NCI-H82 (cell line): ENCODE measurements around the gene COMMD10.

Experiments
- DNase-seq: peaks from one replicate; lab custom pipeline; 2025; lab: John Stamatoyannopoulos, UW

COMMD10 gene

DNA sequence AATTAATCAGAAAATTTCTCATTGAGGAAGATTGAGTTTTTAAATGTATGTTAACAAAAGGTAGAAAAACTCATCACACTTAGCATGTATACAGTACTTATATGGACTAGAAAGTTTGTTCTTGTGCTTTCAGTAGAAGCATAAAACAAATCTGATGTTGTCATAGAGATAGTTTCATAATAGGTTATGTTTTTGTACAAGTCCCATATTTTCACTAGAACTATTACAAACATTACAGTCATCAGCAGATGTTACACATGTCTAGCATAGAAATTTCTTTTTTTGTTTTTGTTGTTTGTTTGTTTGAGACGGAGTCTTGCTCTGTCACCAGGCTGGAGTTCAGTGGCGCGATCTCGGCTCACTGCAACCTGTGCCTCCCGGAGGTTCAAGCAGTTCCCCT lies 131.4 kb downstream of the COMMD10 start:
- no peak for DNase-seq

DNA sequence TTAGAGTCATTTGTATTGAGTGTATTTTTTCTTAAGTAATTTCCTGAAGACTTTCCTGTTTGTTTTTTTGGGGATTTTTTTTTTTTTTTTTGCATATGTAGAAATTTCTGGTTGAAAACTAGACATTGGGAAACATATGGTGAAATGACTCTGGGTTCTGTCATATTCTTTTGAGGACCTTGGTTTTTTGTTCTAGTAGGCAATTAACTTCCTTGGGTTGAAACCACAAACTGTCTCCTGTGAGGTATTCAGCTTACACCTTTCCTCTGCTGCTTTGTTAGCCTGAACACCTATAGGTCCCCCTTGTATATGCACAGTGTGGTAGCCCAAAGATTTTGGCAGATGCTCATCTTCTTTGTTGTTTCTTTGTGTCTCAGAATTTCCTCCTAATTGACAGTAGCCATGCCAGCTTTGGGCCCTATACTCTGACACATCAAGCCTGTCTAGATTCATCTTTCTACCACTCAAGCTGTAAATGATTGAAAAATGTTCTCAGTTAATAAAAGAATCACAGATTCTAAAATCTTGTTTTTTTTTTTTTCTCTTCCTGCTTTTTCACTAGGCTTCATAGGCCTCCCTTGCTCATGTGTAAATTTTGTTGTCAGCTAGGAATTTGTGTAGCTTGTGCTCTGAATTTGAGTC lies 140.6 kb downstream of the COMMD10 start:
- DNase-seq, result no peak

DNA sequence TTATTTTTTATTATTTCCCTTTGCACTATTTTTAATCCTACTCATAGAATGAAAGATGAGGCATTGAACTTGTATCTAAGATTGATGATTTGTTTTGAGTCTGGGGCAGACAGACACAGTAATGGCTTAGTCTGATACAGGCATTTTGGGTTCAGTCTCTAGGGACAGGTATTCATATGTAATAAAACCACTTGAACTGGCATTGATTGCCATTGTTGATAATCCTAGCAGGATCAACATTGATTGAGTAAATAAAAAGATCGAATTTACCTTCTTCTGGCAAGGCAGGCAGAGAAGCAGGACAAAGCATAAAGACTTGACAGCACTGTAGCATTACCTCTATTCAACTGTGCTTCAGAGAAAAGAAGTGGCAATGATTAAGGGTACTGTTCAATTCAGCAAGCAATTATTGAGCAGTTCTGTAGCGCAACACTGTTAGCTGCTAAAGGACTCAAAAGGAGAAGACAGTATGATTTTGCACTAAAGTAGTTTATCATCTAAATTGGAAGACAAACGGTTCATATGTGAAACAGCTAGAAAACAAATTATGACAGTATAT lies 144.4 kb downstream of the COMMD10 start:
- peak; percentile 0 for DNase-seq

DNA sequence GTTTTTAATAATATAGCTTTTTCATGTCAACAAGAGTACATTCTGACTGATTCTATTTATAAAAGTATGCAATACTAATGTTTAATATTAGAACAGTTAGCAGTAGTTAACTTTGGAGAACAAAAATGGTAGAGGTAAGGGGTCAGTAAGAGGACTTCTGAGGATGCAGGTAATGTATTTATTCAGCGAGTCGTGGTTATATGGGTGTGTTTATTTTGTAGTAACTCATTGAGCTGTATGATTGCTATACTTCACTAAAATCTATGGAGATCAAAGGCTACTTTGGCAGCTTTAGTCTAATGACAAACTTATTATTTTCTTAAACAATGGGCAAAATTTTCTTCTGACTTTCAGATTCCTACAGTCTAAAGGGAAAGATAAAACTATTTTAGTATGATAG lies 146.5 kb downstream of the COMMD10 start:
- no peak for DNase-seq

DNA sequence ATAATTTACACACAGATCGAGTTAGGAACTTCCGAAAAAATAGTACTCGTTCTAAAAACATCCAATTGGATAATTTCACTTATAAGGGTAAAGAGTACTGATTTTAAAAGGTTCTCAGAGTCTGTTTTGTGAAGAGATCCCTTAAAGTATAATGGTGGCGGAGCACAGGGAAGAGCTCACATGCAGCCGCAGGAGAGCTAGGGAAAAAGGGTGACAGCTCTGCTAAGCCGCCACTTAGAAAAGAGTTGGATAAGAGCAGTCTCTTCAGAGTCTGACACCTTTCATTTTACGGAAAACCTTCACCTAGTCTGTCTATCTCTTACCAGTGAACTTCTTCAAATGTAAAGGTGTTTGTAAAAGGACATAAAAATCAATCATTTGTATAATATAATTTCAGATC lies 149.9 kb downstream of the COMMD10 start:
- no peak for DNase-seq

DNA sequence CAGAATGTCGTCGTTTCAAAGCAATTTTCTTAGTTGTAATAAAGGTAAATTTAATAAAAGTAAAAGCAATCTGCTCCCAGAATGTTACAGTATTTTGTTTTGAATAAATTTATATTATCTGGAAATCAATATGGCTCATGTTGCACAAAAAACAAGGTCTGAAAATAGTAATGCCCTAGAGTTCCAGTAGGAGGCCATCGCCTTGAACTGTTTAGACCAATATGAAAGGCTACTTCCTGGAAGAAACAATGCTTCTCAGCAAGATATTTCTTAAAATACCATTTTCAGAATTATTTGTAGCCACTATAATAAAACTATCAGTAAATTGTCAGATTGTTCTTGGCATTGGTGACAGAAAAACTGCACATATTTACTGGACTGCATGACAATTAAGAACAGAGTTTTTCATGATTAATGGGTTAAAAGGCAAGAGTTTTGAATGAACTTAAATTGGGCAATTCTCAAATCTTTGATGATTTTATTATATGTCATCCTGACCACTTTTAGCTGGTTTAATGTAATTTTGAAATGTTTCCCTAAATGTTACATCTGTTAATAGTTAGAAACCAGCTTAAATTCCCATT lies 153.2 kb downstream of the COMMD10 start:
- peak; percentile 13 for DNase-seq

DNA sequence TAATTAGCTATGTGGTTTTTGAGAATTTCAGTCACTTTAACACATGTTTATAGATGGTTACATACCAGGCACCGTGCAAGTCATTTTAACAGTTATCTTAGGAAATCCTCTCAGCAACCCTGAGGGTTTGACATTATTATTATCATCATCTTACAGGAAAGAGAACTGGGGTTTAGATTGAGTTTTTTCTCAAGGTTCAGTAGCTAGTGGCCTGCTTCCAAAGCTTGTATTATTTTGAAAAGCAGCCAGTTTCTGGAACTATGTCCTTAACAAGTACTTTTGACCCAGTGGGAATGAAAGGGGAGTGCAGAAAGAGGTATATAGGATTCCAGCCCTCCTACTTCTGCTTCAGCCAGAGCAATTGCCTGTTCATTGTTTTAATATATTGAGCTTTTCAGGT lies 157.5 kb downstream of the COMMD10 start:
- DNase-seq, result no peak

DNA sequence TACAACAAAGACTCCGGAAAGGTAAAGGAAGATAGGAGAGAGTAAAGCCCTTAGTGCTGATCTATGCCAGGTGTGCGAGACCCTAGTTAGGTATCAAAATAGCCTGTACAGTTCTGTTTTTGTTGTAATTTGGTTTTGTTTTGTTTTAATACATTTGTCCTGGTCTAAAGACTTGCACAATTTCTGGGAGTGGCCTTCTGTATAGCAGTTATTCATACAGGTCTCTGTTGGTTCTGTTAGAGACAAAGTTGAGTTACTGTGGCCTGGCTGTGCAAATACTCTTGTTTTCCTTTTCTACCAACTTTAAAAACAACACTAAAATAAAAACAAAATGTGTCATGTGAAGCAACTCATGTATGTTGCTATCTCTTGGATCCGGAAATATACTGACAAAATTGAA lies 163.6 kb downstream of the COMMD10 start:
- DNase-seq, result no peak

DNA sequence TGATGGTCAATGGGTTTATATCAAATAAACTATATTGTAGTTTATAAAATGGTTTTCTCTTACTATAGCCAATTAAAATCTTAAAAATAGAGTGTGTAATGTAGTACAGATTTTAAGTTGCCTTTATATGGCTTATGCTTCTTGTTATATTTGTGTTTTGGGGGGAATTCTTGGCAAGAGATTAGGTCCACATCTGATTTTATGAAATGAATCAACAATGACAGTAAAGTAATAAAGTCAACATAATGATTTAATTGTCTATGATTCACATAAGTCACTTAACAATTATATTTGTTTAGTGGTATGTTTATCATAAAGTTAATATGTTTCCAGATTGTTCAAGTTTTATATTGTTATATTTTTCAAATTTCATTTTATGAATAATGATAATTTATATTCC lies 164.8 kb downstream of the COMMD10 start:
- no peak for DNase-seq

DNA sequence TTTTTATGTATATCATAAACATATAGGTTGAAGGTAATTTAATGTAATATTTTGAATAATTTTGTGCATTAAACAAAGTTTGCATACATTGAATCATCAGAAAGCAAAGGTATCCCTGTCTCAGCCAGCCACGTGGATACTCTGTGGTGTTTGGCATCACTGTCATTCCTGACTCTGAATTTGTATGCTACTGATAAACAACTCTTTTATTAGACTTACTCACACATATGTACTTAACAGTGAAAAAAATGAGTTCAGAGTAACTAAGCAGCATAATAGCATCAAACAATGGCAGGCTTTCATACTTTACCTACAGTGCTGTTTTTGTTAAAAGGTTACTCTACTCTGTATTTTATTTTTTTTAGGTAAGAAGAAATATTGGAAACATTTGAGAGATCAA lies 171.9 kb downstream of the COMMD10 start:
- no peak for DNase-seq

DNA sequence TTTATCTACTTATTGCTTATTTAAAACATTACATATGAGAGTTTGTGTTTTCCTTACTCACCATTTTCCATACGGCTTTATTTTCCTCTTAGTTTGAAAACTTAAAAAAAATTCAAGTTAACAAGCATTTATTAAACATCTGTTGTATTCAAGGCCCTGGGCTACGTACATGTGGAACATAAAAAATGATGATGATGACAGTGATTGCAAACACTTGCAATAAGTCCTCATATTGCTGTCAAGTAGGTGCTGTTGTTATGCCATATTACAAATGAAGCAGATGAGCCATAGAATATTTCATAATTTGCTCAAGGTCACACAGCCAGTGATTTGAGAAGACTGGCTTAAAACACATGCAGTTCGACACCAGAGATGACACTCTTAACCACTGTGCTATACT lies 180.6 kb downstream of the COMMD10 start:
- DNase-seq, result no peak

DNA sequence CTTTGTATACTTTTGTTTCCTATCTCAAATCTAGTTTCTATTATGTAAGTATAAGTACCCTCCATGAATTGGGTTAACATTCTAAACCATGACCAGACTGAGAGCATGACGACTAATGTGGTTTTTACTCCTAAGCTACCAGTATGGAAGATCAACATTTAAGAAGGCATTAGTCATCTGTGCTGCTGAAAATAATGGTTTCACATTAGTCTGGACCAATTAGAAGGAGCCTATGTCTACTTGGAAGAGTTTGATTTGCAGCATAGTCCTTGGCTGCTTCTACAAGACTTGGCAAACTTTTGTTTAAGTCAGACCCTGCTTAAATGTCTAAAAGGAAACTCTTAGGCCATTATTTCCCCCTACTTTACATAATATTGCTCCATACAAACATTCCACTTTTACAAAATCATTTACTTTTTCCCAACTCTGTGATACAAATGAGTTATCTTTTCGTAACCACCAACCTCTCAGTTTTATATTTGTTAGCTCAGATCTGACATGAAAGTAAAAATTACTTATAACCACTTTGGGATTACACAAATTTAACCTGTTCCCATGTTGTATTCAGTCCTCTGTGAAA lies 186.7 kb downstream of the COMMD10 start:
- DNase-seq, result no peak

DNA sequence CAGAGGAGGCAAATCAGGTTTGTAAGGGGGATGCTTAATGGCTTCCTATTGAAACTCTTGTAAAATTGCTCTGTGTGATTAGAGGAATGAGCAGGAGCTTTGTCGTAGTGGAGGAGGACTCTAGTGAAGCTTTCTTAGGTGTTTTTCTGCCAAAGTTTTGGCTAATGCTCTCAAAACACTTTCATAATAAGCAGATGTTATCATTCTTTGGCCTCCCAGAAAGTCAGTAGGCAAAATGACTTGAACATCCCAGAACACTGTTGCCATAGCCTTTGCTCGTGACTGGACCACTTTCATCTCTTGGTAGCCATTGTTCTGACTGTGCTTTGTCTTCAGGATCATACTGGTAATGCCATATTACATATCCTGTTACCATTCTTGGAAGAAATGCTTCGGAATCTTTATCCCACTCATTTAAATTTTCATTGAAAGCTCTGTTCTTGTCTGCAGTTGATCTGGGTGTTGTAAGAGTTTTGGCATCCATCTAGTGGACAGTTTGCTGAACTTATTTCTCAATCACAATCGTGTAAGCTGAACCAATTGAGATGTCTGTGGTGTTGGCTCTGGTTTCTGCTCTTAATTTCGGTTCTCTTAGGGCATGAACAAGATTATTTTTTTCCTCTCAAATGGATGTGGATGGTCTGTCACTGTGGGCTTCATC lies 187.6 kb downstream of the COMMD10 start:
- no peak for DNase-seq

DNA sequence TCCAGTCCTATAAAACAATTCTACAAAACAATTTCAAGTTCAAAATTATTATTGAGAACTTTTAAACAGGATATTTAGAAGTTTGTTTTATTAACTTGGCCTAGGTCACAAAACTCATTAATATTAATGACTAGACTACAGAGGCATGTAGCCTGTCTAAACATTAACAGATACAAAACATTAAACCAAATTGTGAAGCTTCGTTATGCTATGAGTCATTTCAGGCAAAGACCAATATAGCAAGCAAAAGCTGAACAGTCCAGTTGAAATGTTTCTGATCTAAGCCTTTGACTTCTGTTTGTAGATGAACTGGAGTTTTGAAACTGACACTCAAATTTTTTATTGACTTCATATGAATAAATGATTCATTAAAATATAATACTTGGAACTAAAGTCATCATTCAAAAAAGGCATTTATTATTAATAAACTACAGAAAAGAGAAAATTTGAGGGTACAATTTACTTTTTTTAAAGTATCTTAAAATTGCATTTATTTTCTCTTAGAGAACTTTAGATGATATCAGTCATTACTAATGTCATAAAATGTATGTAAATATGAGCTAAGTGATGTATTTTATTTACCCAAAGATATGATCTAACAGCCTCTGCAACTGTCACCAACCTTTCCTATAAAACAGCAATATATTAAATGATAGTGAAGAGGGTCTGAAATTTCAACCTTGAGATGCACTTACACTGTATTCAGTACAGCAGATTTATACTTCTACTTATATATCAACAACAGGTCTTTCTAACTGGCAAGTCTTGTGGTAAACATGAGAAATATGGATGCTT lies 188.8 kb downstream of the COMMD10 start:
- DNase-seq, result no peak

DNA sequence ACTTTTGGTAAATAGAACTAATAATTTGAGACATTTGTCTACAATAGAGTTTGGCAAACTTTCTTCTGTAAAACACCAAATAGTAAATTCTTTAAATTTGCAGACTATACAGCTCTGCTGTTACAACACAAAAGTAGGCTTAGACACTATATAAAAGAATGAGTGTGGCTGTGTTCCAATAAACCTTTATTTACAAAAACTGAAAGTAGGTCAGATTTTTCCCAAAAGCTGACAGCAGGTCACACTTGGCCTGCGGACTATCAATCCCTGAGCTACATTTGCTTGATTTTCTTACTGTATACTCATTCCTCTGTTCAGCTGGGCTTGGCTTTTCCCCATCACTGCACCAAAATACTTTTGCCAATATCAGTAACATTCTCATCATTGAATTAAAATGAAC lies 189.4 kb downstream of the COMMD10 start:
- DNase-seq, result no peak

DNA sequence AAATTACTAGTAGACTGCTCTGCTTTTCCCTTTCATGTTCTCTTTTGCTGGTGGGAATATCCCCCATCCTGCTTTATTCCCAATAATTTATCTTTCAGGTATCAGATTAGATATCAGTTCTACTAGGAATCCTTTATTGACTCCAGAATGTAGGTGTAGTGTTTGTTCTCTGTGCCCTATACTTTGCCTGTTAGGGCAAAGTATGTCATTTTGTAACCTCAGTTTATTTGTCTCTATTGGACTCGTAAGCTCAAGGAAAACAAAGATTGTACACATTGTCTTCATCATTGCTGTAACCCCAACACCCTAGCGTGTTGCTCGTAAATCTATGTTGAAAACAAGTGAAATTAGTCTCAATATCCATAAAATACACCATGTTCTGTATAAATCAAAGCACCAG lies 190.5 kb downstream of the COMMD10 start:
- no peak for DNase-seq

DNA sequence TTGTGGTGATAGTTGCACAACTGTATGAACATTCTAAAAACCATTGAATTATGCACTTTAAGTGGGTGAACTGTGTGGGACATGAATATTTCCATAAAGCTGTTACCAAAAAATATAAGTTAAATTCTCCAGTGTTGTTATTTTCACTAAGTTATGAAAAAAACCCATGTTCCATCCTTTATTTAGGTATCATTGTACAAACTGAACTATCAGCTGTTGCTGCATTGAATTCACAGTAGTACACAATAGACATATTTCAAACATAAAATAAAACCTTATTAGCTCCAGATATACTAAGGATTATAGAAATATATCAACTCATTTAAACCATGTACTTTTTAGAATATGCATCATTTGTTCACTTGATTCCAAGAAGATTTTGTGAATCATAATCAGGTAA lies 192.1 kb downstream of the COMMD10 start:
- DNase-seq, result no peak

DNA sequence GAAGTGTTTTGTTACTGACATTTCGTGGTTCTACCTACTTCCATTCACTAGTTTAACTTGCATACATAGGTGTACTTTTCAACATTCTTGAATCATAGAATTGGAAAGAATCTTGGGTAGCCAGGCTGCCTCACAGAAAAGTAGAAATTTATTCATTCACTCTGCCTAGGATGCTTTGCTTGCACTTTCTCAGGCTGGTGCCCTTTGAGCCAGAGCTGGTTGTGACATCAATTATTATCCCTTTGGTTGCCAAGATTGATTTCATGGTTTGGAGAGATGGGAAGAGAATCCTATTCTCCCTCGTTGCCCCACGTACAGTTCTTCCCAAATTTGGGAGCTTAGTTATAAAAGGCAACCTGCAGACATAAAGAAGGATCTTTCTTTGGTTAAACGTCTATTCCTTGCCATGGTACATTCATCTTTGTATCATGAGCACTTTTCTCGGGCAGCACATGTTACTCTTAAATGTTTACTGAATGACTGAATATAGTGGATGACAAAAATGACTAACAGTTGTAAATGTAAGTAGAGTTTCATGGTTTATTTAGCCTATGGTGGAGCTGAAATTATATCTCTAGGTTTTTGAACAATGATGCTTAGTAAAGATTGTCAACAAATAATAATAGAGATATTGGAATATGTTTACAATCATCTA lies 195.5 kb downstream of the COMMD10 start:
- DNase-seq, result no peak

DNA sequence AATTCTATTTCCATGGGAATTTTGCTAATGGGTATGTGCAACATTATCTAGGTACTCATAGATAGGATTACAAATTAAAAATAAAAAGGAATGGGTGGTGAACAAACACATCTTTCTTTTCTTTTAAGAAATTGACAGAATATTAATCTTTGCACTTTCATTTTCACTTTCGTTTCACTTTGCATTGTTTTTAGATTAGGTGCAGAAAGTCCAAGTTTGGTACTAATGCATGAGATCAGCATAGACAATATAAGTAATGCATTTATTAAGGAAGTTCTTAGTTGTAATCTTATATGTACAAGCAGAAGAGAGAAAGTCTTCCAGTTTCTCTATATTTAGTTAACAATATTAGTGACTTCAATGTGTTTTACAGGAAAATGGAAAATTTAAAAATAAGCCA lies 196.5 kb downstream of the COMMD10 start:
- DNase-seq, result no peak

DNA sequence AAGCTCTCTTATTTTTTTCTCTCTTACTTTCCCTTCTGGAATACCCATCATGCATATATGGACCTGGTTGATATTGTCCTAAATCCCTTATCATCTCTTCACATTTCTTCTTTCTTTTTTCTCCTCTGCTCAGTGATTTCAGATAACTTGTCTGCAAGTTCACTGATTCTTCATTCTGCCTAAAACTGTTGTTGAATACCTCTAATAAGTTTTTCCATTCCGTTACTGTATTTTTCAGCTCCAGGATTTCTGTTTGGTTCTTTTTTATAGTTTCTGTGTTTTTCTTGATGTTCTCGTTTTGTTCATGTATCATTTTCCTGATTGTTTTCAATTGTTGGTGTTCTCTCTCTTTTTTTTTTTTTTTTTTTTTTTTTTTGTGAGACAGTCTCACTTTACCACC lies 203.7 kb downstream of the COMMD10 start:
- no peak for DNase-seq

DNA sequence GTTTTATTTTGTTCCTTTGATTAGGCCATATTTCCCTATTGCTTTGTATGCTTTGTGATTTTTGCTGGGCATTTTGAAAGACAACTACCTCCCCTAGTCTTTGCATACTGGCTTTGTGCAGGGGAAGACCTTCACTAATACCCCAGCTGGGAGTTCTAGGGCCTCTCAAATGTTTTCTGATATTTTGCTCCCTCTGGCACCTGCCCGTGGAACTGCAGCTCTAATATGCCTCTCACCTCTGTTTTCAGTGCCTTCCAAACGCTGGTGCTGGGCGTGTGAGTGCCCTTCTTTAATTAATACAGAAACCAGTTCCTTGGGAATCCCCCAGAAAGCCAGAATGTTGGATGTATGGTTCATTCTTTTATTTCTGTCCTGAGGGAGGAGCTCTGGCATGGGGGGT lies 204.5 kb downstream of the COMMD10 start:
- DNase-seq, result peak; percentile 12

DNA sequence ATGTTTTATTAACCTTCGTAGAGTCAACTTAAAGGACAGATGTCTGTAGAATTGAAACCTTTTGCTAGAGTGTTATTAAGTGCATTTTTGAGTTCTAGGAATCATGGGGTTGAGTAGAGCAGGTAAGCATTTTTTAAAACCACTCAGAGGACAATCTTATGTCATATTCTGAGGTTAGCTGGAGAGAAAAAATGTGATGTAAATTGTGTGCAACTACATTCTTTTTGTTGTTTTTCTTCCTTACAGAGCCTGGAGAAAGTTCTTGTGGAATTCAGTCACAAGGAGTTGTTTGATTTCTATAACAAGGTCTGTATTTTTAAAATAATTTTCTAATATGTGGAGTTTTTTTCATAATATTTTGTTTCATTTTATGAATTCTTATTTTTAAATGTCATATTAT lies 206.4 kb downstream of the COMMD10 start:
- DNase-seq, result no peak
